ENCODE data around the gene EPPIN.
"Not testable (repeated sequence)": the region's sequence is repeated elsewhere in the genome, so short reads cannot be mapped to it uniquely, and the experiment has no call there.

The EPPIN gene

DNA sequence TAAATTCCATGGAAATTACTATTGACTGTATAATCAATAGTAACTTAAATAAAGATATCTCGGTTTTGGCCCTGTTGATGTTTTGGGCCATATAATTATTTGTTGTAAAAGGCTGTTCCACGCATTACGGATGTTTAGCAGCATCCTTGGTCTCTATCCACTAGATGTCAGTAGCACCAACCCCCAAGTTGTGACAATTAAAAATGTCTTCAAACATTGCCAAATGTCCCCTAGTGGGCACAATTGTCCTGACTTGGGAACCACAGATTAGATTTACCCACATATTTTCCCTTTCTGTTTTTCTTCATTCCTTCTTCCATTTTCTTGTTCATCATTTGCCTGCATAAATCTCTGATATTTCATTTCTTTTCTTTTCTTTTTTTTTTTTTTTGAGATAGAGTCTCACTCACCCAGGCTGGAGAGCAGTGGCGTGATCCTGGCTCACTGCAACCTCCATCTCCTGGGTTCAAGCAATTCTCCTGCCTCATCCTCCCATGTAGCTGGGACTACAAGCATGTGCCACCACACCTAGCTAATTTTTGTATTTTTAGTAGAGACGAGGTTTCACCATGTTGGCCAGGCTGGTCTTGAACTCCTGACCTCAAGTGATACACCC is 45.5 kb upstream of the EPPIN start:
- Histone ChIP-seq H3K4me2 (ENCODE audit: low read depth, low read length, poor library complexity, severe bottlenecking) (no peak overlapping the region), H3K4me1 (ENCODE audit: insufficient read depth, low read length, poor library complexity, severe bottlenecking) (no peaks in the 10 kb centered on the region), H3K36me3 (ENCODE audit: insufficient read depth, low read length) (no peaks in the 10 kb centered on the region), H3F3A (ENCODE audit: low read depth) (no peaks in the 10 kb centered on the region), H3K9ac (ENCODE audit: low read depth, low read length, poor library complexity, severe bottlenecking) (no peak overlapping the region), H3K27me3 (ENCODE audit: insufficient read depth, low read length, poor library complexity, severe bottlenecking) (no peaks in the 10 kb centered on the region), H3K9me3 (ENCODE audit: insufficient read depth, low read depth, low read length) (no peaks in the 10 kb centered on the region), H4K20me1 (ENCODE audit: insufficient read depth, low read length, poor library complexity, severe bottlenecking) (no peaks in the 10 kb centered on the region), H3K4me3 (ENCODE audit: low read length, poor library complexity, severe bottlenecking) (no peak overlapping the region), H3K79me2 (ENCODE audit: insufficient read depth, low read length) (no peaks in the 10 kb centered on the region), H3K9me2 (replicated peaks; ENCODE audit: low read depth, low read length) (no peaks in the 10 kb centered on the region), H2AFZ (ENCODE audit: low read length) (0 out of 2 replicates have a peak overlapping the region, but pooled peaks have one; percentile 4)
- TF ChIP-seq EZH2phosphoT487 (IDR thresholded peaks at IDR 0.05; ENCODE audit: borderline replicate concordance): no peak
- TF ChIP-seq, protein P1, sequence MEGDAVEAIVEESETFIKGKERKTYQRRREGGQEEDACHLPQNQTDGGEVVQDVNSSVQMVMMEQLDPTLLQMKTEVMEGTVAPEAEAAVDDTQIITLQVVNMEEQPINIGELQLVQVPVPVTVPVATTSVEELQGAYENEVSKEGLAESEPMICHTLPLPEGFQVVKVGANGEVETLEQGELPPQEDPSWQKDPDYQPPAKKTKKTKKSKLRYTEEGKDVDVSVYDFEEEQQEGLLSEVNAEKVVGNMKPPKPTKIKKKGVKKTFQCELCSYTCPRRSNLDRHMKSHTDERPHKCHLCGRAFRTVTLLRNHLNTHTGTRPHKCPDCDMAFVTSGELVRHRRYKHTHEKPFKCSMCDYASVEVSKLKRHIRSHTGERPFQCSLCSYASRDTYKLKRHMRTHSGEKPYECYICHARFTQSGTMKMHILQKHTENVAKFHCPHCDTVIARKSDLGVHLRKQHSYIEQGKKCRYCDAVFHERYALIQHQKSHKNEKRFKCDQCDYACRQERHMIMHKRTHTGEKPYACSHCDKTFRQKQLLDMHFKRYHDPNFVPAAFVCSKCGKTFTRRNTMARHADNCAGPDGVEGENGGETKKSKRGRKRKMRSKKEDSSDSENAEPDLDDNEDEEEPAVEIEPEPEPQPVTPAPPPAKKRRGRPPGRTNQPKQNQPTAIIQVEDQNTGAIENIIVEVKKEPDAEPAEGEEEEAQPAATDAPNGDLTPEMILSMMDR (conservative IDR thresholded peaks at IDR 0.05; ENCODE audit: low read length): peak; percentile 99

DNA sequence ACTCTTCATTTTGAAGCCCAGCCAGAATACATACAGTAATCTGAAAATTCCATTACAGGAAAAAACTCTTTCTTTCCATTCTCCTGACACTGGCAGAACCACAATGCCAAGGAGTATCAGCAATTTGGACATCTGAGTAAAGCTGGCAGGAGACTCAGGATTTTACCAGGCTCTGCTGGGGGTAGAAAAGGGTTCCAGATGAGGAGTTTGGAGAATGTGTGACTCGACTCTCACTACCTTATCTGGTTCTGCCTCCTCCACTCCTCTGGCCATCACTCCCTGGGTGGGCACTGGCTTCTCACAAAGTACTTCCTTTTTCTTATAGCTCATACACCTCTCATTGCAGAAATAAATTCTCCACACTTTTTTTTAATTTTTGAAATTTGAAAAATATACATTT is 42.5 kb upstream of the EPPIN start:
- Histone ChIP-seq H3K27me3 (ENCODE audit: insufficient read depth, low read length, poor library complexity, severe bottlenecking) (no peaks in the 10 kb centered on the region), H3K4me3 (ENCODE audit: low read length, poor library complexity, severe bottlenecking) (no peak overlapping the region)

GRCh38 chr20:45588800-45589199 is 41.6 kb upstream of the EPPIN start:
- no peak overlapping the region for H3K9ac ChIP-seq (ENCODE audit: low read depth, low read length, poor library complexity, severe bottlenecking)
- H3K4me2 ChIP-seq (ENCODE audit: low read depth, low read length, poor library complexity, severe bottlenecking): no peak overlapping the region
- no peaks in the 10 kb centered on the region for H3F3A ChIP-seq (ENCODE audit: low read depth)
- no peak overlapping the region for H2AFZ ChIP-seq (ENCODE audit: low read length)
- no peaks in the 10 kb centered on the region for H3K36me3 ChIP-seq (ENCODE audit: insufficient read depth, low read length)
- no peak for TF ChIP-seq EZH2phosphoT487 (IDR thresholded peaks at IDR 0.05; ENCODE audit: borderline replicate concordance)
- TF ChIP-seq, protein P1 (conservative IDR thresholded peaks at IDR 0.05; ENCODE audit: low read length): no peak
- no peaks in the 10 kb centered on the region for H3K9me2 ChIP-seq (replicated peaks; ENCODE audit: low read depth, low read length)
- H3K79me2 ChIP-seq (ENCODE audit: insufficient read depth, low read length): no peaks in the 10 kb centered on the region
- no peaks in the 10 kb centered on the region for H3K9me3 ChIP-seq (ENCODE audit: insufficient read depth, low read depth, low read length)
- H3K4me1 ChIP-seq (ENCODE audit: insufficient read depth, low read length, poor library complexity, severe bottlenecking): no peaks in the 10 kb centered on the region
- no peak overlapping the region for H3K4me3 ChIP-seq (ENCODE audit: low read length, poor library complexity, severe bottlenecking)
- H4K20me1 ChIP-seq (ENCODE audit: insufficient read depth, low read length, poor library complexity, severe bottlenecking): no peaks in the 10 kb centered on the region
- no peaks in the 10 kb centered on the region for H3K27me3 ChIP-seq (ENCODE audit: insufficient read depth, low read length, poor library complexity, severe bottlenecking)

More for the DNA sequence above, 42.5 kb upstream of the EPPIN start:
- H4K20me1 ChIP-seq (ENCODE audit: insufficient read depth, low read length, poor library complexity, severe bottlenecking): no peaks in the 10 kb centered on the region
- H3K79me2 ChIP-seq (ENCODE audit: insufficient read depth, low read length): no peaks in the 10 kb centered on the region
- no peaks in the 10 kb centered on the region for H3K9me2 ChIP-seq (replicated peaks; ENCODE audit: low read depth, low read length)
- no peak overlapping the region for H2AFZ ChIP-seq (ENCODE audit: low read length)
- no peak overlapping the region for H3K9ac ChIP-seq (ENCODE audit: low read depth, low read length, poor library complexity, severe bottlenecking)
- no peak for TF ChIP-seq EZH2phosphoT487 (IDR thresholded peaks at IDR 0.05; ENCODE audit: borderline replicate concordance)
- TF ChIP-seq, protein P1 (conservative IDR thresholded peaks at IDR 0.05; ENCODE audit: low read length): no peak
- no peaks in the 10 kb centered on the region for H3F3A ChIP-seq (ENCODE audit: low read depth)
- H3K36me3 ChIP-seq (ENCODE audit: insufficient read depth, low read length): no peaks in the 10 kb centered on the region
- no peaks in the 10 kb centered on the region for H3K9me3 ChIP-seq (ENCODE audit: insufficient read depth, low read depth, low read length)
- no peak overlapping the region for H3K4me2 ChIP-seq (ENCODE audit: low read depth, low read length, poor library complexity, severe bottlenecking)
- H3K4me1 ChIP-seq (ENCODE audit: insufficient read depth, low read length, poor library complexity, severe bottlenecking): no peaks in the 10 kb centered on the region

- H3K36me3 ChIP-seq (ENCODE audit: insufficient read depth, low read length); H3K4me2 ChIP-seq (ENCODE audit: low read depth, low read length, poor library complexity, severe bottlenecking): not testable (repeated sequence)
These were observed 38.8 kb upstream of the EPPIN start for GRCh38 chr20:45585986-45586385.

DNA sequence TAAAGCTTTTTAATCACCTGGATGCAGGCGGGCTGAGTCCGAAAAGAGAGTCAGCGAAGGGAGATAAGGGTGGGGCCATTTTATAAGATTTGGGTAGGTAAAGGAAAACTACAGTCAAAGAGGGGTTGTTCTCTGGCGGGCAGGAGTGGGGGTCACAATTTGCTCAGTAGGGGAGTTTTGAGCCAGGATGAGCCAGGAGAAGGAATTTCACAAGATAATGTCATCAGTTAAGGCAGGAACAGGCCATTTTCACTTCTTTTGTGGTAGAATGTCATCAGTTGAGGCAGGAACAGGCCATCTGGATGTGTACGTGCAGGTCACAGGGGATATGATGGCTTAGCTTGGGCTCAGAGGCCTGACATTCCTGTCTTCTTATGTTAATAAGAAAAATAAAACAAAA is 37.1 kb upstream of the EPPIN start:
- H3K27me3 ChIP-seq (ENCODE audit: insufficient read depth, low read length, poor library complexity, severe bottlenecking); H3K4me3 ChIP-seq (ENCODE audit: low read length, poor library complexity, severe bottlenecking); H3K79me2 ChIP-seq (ENCODE audit: insufficient read depth, low read length); H3K9me3 ChIP-seq (ENCODE audit: insufficient read depth, low read depth, low read length); H3K9me2 ChIP-seq (replicated peaks; ENCODE audit: low read depth, low read length); H3K9ac ChIP-seq (ENCODE audit: low read depth, low read length, poor library complexity, severe bottlenecking); H3K36me3 ChIP-seq (ENCODE audit: insufficient read depth, low read length); H3K4me1 ChIP-seq (ENCODE audit: insufficient read depth, low read length, poor library complexity, severe bottlenecking); H3F3A ChIP-seq (ENCODE audit: low read depth); H4K20me1 ChIP-seq (ENCODE audit: insufficient read depth, low read length, poor library complexity, severe bottlenecking); H3K4me2 ChIP-seq (ENCODE audit: low read depth, low read length, poor library complexity, severe bottlenecking); H2AFZ ChIP-seq (ENCODE audit: low read length): not testable (repeated sequence)

More at GRCh38 chr20:45585986-45586385, 38.8 kb upstream of the EPPIN start:
- H3K9me3 ChIP-seq (ENCODE audit: insufficient read depth, low read depth, low read length); H3K4me1 ChIP-seq (ENCODE audit: insufficient read depth, low read length, poor library complexity, severe bottlenecking); H2AFZ ChIP-seq (ENCODE audit: low read length); H3K27me3 ChIP-seq (ENCODE audit: insufficient read depth, low read length, poor library complexity, severe bottlenecking); H3K9me2 ChIP-seq (replicated peaks; ENCODE audit: low read depth, low read length); H3K79me2 ChIP-seq (ENCODE audit: insufficient read depth, low read length); H3F3A ChIP-seq (ENCODE audit: low read depth); H3K9ac ChIP-seq (ENCODE audit: low read depth, low read length, poor library complexity, severe bottlenecking); H4K20me1 ChIP-seq (ENCODE audit: insufficient read depth, low read length, poor library complexity, severe bottlenecking); H3K4me3 ChIP-seq (ENCODE audit: low read length, poor library complexity, severe bottlenecking): not testable (repeated sequence)

Data from Loucy (cell line).